Nucleus accumbens (tissue), 56 donors: ENCODE data around the gene COL23A1.

Experiments
- DNase-seq, 56 donors: peaks; one replicate each; lab custom pipeline; 2025; lab: John Stamatoyannopoulos, UW

COL23A1 gene

GRCh38 chr5:178515776-178516503 is 74.3 kb downstream of the COL23A1 start:
- no peak for DNase-seq

DNA sequence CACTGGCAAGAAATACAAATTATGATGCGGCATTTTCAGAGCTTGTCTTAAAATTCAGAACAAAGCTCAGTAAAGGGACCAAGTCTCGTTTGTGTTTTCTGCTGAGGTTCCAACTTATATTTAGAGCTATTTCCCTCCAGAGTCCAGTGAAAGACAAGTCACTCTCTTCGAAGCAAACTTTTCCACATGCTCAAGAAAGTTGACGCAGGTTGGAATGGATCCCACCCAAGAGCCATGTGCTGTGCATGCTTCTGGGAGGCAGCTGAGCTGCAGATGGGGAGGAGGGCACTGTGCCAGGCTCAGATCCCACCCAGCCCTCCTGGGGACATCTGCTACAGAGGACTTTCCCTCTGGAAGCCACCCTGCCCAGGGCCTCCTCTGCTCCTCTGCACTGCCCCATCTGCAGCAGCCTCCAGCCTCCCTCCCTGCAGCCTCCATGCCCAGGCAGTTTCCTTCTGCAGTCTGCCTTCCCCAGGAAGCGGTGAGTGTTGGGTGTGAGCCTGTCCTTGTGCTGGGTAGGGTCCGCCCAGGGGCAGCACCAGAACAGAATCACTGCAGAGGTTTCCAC is 75.3 kb downstream of the COL23A1 start:
- DNase-seq = no peak

DNA sequence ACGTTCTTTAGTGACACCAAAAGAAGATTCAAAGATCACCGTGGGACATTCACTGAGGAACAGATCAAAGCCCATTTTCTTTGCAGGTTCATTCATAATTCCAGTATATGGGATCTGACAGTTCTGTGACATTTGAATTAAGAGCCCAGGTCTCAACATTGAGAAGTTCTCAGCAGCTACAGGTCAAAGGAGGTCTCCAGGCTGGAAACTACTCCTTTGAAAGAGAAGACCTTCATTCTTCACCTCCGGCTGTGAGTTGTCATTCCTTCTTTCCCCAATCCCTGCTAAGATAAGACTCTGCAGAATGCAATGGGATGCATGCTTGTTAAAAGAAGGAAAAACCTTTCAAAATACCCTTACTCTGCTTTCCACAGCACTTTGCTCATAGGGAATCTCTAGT is 79.0 kb downstream of the COL23A1 start:
- no peak for DNase-seq

- DNase-seq = no peak
Measured at GRCh38 chr5:178509491-178510057, 80.6 kb downstream of the COL23A1 start.

DNA sequence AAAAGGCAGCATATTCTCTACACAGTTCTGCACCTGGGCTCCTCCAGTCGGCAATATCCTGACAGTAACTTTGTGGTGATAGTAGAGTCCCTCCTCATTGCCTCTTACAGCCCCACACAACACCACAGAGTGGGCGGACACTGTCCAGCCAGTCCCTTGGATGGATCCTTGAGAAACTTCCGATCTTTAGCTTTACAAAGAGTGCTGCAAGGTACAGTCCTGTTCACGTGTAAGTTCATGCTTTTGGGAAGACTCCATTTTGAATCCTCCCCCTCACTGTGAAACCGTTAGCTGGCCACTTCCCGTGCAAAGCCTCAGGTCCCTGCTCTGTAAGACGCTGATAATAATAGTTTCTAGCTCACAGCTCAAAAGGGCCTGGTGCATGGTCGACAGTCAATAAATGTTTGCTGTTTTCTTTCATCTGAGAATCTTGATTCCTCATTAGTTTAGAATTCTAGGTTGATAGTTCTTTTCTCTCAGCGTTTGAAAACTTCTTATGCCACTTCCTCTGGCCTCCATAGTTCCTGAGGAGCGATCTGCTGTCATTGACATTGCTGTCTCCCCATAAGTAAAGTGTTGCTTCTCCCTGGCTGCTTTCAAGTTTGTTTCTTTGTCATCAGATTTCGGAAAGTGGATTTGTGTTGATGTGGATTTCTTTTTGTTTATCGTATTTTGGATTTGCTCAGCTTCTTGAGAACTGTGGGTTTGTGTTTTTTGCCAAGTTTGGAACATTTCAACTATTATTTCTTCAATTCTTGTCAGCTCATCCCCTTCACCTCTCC is 82.9 kb downstream of the COL23A1 start:
- DNase-seq = no peak

GRCh38 chr5:178505639-178506407 is 84.4 kb downstream of the COL23A1 start:
- no peak for DNase-seq

DNA sequence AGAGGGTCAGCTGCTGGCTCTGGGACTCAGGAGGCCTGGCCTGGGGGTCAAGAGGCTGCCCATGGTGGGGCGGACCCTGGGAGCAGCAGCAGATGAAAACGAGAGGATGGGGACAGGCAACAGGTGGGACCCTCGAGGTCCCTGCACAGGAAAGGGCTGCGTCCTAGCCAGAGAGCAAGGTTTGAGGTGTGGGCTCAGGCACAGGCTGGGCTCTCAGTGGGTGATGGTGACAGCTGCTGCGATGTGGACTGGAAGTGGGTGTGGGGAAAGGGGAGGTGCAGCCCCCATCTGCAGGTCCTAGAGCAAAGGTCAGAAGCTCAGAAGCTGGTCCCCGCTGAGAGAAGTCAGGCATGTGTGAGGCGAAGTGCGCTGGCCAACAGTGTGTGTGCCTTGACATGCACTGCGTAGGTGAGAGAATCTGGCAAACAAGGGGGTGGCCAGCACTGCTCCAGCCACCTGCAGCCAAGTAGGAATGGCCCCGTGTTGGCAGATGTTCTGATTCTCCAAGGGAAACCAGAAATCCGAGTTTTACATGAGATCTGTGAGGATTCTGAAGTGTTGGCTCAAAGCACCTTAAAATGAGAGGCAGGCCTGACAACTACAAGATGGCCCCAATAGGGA is 85.7 kb downstream of the COL23A1 start:
- no peak for DNase-seq

- DNase-seq = no peak
Measured at GRCh38 chr5:178502401-178503100, 87.6 kb downstream of the COL23A1 start.

DNA sequence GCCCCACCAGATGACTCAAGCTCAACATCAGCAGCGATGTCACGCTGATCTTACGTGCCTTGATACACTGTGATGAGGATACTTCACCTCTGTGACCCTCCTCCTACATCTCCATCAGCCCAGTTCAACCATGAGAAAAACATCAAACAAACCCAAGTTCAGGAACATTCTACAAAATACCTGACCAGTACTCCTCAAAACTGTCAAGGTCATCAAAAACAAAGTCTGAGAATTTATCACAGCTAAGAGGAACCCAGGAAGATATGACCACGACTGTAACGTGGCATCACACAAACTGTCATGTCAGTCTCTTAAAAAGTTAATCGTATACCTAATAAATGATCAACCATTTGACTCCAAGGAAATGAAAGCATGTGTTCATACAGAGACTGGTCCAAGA is 90.8 kb downstream of the COL23A1 start:
- DNase-seq = no peak

DNA sequence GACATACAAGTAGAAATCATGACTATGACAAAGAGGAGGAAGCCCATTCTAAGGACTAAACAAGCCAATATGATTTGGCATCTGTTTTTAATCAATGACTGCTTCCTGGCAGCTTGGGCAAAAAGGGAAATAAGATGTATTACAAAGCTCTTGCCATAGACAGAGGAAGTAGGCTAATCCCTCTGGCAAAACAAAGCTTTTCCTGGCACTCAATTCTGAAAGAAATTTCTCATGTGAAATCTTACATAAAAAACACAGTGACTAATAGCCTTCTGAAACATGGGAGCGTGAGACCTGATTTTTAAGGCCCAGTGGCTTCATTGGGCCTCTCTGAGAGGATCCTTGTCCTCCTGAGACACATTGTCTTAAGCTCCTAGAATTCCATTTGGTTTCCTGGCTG is 93.6 kb downstream of the COL23A1 start:
- no peak for DNase-seq

DNA sequence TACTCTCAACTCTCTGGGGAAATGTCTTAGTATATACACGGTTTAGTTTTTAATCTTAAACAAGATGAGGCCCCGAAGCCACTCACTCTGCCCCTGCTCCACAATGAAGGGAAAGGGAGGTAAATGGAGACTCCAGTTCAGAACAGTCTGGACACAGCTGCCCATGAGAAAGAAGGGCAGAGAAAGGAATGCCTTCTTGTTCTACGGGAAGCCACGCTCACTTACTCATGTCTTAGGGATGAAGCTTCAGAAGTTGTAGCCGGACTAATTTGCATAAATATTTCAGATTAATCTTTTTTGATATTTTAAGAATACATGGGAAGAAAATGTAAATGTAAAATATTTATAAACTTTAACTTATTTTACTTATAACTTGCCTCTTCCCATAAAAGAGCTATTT is 94.0 kb downstream of the COL23A1 start:
- no peak for DNase-seq

DNA sequence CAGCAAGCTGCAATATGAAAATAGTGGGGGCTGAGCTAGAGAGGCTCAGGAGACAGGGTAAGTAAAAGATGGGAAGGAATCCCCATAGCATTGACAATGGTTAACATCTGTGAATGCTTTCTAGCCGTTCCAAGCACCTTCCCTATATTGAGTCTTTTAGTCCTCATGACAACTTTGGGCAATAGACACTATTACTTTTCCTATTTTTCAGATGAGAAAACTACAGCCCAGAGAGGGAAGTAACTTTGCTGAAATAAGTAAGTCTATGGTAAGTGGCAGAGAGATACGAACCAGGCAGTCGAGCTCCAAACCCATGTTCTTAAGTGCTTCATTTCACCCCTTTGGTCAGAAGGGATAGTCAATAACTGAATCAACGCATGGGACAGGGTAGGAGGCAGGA is 94.5 kb downstream of the COL23A1 start:
- no peak for DNase-seq

- DNase-seq = no peak
Measured at GRCh38 chr5:178492278-178492677, 97.9 kb downstream of the COL23A1 start.

- DNase-seq = no peak
Measured at GRCh38 chr5:178490935-178491652, 99.1 kb downstream of the COL23A1 start.

DNA sequence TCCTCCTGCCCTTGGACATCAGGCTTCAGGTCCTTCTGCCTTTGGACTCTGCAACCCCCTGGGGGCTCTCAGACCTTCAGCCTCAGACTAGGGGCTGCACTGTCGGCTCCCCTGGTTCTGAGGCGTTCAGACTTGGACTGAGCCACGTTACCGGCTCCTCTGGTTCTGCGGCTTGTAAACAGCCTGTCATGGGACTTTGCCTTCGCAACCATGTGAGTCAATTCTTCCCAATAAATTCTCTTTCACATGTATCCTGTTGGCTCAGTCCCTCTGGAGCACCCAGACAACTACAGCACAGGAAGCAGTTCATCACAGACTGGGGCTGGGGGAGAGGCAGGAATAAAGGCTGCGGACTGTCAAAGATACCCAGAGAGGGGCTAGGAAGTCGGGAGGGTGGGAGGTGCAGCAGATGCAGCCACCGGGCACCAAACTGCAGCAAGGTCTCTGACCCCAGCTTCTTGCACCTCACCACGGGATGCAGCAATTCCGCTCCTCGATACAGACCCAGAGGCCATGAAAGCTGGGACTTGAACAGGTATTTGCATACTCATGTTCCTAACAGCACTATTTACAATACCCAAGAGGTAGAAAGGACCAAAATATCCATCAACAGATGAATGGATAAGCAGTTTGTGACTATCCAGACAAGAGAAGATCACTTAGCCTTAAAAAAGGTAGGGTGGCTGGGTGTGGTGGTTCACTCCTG is 100.8 kb downstream of the COL23A1 start:
- no peak for DNase-seq

GRCh38 chr5:178488696-178489095 is 101.5 kb downstream of the COL23A1 start:
- no peak for DNase-seq

DNA sequence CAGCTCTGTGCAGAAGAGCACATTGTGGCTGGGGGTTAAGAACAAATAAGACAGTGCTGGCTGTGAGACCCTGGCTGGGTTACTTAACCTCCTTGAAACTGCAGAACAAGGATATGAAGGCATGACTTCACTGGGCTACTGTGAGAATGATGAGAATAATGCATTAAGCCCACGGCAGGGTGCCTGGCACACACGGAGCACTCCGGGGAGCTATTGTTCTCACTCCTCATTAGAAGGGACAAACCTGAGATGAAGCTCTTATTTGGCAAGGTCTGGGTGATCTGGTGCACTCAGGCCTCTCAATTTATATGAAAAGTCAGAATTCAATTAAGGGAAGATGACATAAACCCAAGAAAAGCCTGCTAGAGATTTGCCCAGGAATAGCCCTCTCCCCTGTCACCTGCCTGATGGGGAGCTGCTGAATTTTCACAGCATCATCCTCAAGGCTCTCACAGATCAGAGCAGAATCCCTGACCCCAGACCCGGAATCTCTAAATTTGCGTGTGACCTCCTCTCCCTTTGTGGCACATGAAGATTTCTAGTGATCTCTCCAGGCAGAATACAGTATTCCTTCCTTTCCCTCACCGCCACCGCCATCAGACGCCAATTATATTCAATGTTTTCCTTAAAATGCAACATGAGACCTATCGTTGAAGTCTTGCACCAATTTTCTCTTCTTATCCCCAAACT is 102.1 kb downstream of the COL23A1 start:
- no peak for DNase-seq
